DMS114 treated with DMSO at 0.1 percent for 48 hours (cell line): Measurements from ENCODE around the gene SLC17A7.
"Not testable (repeated sequence)": the region's sequence is repeated elsewhere in the genome, so short reads cannot be mapped to it uniquely, and the experiment has no call there.

Experiments
- DNase-seq: peaks from one replicate; lab custom pipeline; 2025; ENCODE audit not compliant: unreplicated experiment; lab: John Stamatoyannopoulos, UW

Gene SLC17A7

GRCh38 chr19:49441210-49441959 lies at the start of gene SLC17A7:
Gene SLC17A7, minus strand, starts transcription at chr19:49441527. Its CDS starts 148 bp downstream, at chr19:49441379.
- no peak for DNase-seq

GRCh38 chr19:49490287-49491029 lies 49.1 kb upstream of the SLC17A7 start:
- DNase-seq: no peak

DNA sequence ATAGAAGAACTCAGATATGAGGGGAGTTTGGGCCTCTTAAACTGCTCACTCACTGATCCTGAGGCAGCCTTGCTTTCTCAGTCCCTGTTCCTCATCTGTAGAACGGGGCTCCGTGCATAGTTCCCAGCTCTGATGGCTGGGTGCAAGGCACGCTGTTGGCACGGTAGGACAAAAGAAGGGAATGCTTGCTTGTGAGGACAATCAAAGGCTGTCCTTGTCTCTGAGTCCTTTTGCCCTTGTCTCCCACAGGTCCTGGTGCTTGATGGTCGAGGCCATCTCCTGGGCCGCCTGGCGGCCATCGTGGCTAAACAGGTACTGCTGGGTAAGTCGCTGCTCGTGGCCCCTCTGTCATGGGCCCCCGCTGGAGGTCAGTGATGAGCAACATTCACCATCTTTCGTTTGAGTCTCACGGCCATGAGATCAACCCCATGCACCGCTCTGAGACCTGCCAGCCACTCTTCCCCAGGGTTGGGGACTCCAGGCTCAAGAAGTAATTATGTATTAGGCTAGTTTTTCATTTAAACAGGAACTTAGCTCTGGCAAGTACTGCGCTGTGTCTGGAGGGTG lies 48.4 kb upstream of the SLC17A7 start:
- DNase-seq: no peak

GRCh38 chr19:49488863-49489537 lies 47.7 kb upstream of the SLC17A7 start:
- DNase-seq: no peak

DNA sequence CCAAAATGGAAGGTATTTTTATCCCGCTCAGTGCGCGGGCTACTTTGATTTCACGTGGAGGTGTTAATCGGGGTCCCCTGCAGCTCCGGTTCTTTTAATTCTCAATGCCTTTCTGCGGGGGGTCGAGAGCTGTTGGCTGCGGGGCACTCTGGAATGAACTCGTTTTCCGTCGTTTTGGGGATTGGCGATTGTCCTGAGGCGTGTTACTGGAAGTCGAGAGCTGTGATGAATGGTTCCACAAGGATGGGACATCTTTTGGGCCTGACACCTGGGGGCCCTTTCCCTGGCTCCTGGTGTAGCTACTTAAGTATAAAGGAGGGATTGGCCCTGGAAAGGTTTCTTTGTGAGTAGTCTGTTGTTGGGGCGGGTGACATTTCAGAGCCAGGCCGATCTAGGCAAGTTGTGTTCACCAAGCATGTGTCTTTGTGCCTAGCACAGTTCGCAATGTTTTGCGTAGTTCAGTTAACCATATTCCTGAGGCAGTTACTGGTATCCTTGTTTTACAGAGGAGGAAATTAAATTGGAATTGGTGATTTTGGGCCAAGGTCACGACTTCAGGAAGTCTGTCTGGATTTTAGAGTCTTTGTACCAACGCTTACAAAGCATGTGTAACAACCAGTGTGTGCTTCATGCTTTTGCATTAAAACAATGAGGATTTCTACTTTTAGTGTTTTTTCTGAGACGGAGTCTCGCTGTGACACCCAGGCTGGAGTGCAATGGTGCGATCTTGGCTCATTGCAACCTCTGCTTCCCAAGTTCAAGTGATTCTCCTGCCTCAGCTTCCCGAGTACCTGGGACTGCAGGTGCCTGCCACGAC lies 46.9 kb upstream of the SLC17A7 start:
- DNase-seq: no peak

DNA sequence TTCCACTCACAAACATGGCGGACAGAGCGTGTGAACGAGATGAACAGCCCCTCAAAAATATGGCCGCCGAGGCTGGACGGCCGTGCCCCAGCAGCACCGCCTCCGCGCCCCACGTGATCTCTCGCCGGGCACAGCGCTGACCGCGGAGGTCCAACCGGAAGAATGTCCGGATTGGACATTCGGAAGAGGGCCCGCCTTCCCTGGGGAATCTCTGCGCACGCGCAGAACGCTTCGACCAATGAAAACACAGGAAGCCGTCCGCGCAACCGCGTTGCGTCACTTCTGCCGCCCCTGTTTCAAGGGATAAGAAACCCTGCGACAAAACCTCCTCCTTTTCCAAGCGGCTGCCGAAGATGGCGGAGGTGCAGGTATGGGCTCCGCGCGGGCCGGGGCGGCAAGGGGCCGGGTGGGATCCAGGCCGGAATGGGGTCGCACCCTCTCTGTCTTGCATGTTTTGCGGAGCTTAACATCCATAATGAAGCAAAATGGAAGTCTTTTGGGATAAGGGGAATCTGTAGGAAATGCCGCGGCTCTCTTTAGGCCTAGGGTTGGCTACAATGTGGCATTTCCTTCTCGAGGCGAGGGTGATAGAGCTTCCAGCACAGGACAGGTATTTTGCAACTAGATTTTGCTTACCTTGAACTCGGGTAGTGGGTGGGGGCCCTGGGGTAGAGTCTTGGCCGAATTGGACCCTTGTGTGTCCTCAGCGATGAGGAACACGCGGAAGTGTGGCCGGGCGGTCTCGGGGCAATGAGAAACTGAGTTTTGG lies 46.1 kb upstream of the SLC17A7 start, which contains the start of gene RPL13A:
RPL13A (plus strand) TSS at position 332 of the 769 bp plus-strand sequence; CDS start at position 354, 22 bp downstream.
- DNase-seq: peak; percentile 90

DNA sequence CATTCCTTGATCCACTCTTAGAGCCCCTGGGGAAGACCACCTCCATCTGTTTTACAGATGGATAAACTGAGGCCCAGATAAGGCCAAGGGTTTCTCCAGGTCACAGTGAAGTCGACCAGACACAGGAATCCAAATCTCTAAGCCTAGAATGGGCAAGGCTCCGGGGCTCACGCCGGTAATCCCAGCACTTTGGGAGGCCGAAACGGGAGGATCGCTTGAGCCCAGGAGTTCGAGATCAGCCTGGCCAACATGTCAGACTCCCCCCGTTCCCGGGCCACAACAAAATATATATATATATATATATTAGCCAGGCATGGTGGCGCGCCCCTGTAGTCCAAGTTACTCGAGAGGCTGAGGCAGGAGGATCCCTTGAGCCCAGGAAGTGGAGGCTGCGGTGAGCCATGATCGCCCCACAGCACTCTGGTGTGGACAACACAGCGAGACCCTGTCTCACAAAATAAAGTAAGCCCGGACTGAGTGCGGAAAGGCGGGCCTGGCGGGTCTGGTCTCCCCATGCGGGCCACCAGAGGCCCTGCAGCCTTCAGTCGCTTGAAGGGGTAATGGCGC lies 45.5 kb upstream of the SLC17A7 start:
- DNase-seq: no peak

DNA sequence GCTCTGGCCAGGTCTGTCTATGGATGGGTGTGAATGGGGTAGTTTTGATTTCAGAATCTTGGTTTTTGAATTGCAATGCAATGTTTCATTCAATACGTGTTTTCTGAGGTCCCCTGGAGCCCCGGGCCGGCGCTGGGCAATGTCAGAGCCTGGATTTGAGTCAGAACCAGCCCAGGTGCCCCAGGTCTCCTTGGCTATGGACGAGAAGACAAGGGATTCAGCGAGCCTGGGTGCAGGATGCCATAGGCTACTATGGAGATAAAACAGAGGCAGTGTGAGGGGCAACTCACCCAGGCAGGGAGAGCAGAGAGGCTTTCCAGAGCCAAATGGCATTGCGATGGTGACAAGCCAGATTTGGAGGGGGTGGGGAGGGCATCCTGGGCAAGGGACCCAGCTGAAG lies 44.9 kb upstream of the SLC17A7 start:
- no peak for DNase-seq

DNA sequence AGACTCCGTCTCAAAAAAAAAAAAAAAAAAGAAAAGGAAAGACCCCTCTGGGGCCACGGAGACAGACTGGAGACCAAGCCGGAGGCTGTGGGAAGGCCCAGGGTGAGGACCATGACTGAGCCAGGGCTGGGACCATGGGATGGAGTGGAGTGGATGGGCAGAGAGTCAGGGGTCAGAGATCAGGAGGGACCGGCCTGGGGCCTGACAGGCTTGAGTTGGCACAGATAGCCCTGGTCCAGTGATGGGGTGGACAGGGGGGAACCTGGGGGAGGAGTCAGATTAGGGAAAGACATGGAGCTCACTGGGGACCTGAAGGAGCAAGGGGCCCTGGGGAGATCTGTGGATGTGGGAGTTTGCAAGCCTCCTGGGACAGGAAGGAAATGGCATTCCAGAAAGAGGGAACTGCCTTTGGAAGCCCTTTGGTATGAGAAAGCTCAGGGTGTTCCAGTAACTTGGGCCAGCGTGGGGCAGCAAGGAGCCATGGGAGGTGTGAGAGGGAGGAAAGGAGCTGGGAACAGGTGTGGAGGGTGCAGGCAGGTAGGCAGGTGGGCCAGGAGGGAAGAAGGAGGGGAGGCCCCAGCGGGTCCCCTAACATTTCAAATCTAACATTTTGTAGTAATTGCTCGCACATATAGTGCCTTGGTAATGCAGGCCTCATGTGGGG lies 39.8 kb upstream of the SLC17A7 start:
- DNase-seq: no peak

- DNase-seq: no peak
These were observed 38.8 kb upstream of the SLC17A7 start for GRCh38 chr19:49479975-49480628.

GRCh38 chr19:49475995-49476880 lies 34.9 kb upstream of the SLC17A7 start:
- DNase-seq: peak; percentile 33

DNA sequence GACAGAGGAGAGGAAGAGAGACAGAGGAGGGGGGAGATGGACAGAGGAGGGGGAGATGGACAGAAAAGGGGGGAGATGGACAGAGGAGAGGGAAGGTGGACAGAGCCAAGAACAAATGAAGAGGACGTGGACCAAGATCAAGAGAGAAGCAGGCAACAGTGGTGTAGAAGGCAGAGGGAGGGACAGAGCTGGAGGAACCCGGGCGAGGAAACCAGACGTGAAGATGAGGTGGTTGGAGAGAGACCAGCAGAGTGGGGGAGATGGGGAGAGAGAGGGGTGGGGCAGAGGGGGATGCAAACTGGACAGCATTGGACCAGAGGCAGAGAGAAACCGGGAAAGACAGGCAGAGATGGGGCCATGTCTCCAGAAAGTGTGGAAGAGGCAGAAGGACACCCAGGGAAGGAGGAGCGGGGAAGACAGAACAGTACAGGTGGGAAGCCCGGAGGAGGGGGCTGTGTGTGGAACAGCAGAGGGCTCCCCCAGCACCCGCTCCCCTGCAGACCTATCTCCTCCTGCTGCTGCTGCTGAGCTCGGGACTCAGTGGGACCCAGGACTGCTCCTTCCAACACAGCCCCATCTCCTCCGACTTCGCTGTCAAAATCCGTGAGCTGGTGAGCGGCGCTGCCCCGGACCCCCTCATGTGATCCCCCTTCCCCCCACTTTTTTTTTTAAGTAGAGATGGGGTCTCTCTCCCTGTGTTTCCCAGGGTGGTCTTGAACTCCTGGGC lies 34.0 kb upstream of the SLC17A7 start:
- no peak for DNase-seq

DNA sequence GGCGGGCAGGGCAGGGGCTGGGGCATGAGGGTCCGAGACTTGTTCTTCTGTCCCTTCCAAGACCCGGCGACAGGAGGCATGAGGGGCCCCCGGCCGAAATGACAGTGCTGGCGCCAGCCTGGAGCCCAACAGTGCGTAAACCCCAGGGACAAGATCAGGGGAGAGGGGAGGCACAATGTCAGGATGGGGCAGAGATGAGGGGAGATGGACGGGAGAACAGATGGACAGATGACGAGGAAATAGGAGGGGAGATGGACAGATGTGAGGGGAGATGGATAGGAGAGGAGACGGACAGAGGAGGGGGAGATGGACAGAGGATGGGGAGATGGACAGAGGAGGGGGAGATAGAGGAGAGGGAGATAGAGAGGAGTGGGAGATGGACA lies 33.2 kb upstream of the SLC17A7 start:
- no peak for DNase-seq

- no peak for DNase-seq
These were observed 32.7 kb upstream of the SLC17A7 start, which contains the start of gene FLT3LG for GRCh38 chr19:49473868-49474541. Gene FLT3LG, plus strand, starts transcription at chr19:49474215. Its CDS starts 425 bp downstream, at chr19:49474640.

DNA sequence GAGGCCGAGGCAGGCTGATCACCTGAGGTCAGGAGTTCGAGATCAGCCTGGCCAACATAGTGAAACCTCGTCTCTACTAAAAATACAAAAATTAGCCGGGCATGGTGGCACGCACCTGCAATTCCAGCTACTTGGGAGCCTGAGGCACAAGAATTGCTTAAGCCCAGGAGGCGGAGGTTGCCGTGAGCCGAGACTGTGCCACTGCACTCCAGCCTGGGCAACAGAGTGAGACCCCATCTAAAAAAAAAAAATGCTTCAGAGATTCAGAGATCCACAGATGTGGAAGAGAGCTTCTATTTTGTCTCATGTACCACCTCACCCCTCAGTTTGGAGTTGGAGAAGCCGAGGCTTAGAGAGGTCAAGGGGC lies 32.2 kb upstream of the SLC17A7 start:
- DNase-seq: not testable (repeated sequence)

DNA sequence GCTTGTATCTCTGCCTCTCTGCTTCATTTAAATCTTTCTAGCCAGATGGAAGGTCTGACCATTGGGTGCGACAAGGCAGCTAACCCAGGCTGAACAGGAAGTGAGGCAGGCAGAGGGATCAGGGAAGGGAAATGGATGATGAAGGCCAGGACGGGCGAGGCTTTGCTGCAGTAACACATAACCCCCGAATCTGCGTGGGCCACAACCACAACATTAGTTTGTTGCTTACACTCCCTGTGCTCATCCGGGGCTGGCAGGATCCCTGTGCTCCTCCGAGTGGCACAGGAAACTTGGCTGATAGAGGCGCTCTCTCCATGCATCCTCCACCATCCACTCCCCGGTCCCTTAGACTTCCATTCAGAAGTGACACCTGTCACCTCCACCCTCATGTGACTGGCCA lies 31.6 kb upstream of the SLC17A7 start:
- no peak for DNase-seq
